ENCODE measurements around the gene PELI2.

Gene PELI2

DNA sequence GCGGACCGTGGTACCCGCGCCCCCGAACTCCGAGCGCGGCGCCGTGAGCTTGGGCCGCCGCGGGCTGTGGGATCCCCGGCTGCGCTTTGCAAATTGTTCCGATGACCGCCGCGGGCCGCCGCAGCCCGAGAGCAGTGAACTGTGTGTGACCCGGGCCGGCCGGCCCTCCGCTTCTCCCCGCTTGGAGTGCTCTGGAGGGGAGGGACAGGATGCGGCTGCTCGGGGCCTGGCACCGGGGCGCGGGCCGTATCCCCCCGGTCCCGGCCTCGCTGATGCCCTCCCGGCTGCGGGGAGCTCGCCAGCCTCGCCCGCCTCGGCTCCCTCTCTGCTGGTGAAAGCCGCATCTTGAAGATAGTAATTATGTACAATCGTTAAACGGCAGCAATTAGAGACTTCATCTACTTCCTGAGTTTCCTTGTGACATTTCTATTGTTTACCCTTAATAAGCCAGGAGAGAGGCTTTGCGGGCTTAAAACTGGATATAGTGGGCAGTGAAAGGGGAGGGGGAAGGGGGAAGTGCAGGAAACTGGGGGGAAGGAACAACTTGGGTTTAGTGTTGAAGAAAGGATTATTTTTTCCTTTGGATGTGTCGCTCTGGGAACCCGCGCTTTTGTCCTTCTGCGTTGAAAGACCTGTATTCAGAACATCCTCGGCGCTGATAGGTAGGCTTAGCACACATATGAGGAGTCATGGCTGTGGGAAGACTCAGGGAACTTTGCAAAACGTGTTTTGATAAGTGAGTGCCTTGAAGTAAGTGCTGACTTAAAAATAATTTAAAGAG lies 1.2 kb downstream of the PELI2 start:
- DNase-seq (ENCODE audit: low read depth, low spot score): no peak

DNA sequence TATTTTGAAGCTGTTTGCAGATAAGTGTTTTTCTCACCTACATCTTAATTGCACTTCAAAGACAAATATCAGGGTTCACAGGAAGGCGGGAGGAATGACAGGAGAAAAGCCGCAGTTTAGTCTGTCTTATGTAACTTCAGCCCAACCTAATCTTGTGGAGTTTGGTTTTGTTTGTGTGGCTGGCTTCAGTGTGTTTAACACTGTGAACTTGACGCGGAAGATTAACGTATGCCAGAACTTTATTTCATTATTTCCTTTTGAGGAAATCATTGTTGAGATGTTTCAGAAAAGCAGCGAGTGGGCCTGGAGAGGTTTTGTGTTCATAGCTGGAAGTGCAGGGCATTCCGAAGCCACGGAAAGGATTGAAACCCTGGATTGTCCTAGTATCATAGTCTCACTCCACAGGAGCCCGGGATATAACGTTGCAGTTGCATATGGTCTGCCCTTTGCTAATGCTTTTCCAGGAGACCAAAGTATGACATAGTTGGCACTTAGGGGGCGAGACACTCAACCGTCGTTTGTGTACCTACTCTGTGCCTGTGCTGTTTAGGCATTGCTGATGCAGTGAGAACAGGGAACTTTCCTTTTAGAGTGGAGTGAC lies 2.0 kb downstream of the PELI2 start:
- DNase-seq (ENCODE audit: low read depth, low spot score): no peak

GRCh38 chr14:56121816-56122215 lies 3.6 kb downstream of the PELI2 start:
- DNase-seq (ENCODE audit: low read depth, low spot score): no peak

DNA sequence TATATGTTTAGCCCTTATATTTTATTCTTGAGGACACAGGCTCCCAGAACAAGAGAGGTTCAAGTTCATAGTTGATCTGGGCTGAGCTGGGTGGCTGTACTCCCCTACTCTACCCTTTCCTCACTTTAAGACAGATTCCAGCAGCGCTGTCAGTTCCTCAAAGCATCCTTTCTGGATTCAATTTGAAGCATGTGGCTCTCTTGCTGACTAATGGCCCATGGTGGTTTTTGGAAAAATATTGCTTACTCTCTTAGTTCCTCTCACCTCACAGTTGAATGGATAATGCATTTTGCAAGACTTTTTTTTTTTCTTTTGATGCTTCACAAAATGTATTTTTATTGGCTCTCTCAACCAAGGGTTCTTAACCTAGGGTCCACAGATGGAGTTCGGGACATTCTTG lies 4.1 kb downstream of the PELI2 start:
- no peak for DNase-seq (ENCODE audit: low read depth, low spot score)

GRCh38 chr14:56124327-56124726 lies 6.1 kb downstream of the PELI2 start:
- DNase-seq (ENCODE audit: low read depth, low spot score): no peak

DNA sequence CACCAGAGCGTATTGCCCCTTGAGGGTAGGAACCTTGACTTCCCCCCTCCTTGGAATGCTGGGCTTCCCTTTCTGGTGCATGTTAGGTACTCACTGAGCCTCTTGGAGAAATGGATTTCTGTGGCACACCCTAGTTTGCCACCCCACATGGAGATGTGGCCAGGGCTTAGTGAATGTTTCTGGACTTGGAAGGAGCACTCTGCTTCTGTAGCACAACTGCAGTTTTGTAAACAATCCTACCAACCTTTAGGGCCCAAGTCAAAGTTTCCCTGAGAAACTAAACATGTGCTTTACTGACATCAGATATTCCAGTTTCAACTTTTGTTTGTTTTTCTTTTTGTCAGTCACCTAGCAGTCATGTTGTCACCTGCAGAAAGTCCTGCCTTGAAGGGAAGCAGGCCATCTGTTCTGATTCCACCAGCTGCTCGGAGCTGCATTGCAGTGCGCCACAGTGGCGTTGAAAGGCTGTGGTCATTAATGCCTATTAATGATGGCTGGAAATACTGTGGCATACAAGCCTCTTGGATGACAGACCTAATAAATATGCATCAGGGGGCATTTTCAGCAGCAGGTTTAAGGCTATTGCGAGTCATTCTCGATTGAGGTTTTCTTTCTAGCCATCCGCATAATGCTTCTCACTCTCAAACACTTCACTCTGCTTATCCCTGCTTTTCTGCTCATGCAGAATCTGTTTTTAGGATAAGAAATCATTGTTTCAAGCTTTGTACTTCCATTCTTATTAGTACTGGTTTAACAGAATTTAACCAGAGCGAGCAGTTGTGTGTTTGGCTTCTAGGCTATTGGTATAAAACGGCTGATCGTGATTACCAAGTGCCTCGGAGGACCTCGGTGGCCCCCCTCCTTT lies 7.8 kb downstream of the PELI2 start:
- no peak for DNase-seq (ENCODE audit: low read depth, low spot score)

DNA sequence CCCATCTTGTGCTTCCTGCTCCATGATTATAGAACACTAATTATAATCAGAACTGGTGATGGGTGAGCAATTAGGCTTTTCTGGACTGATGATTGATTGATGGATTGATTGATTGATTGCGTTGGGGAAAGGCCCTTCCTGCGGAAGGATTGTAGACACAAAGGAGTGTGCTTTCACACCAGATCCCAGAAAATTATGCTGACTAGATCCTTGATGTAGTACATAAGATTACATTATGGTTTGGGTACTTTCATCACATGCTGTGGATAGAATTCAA lies 8.4 kb downstream of the PELI2 start:
- no peak for DNase-seq (ENCODE audit: low read depth, low spot score)

GRCh38 chr14:56127156-56127555 lies 8.9 kb downstream of the PELI2 start:
- no peak for DNase-seq (ENCODE audit: low read depth, low spot score)

DNA sequence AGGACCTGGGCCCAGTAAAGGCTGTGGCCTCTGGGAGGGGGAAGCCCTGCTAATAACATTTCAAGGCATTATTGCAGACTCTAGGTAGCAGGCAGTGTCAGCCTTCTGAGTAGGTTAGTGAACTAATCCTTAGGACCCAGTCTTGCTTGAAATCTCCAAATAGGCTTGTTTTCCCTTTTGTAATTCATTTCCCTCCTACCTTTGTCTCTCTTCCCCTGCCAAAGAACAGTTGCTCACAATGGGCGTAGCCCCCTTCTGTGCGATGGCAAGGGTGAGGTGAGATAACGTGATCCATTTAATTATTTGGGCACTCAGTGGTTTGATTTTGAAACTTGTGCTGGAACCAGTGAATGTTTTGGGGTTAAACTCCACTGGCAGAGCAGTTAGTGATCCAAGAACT lies 10.9 kb downstream of the PELI2 start:
- no peak for DNase-seq (ENCODE audit: low read depth, low spot score)

DNA sequence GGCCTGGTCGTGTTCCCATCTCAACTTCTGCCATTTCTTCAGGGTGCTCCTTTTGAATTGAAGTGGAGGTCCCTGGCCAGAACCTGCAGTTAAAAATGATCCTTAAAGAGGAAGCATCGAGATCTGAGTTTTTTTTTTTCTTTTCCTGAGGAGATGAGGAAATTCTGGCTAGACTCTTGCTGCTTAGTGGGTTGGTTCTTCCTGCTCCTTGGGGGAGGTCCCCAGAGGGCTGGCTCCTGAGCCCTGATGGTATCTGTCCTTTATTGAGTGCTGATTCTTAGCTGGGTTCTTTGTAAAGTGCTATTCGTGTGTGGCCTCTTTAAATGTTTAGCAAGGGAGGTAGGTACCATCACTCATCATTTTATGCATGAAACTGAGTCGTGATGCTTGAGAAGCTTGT lies 11.7 kb downstream of the PELI2 start:
- no peak for DNase-seq (ENCODE audit: low read depth, low spot score)

- no peak for DNase-seq (ENCODE audit: low read depth, low spot score)
These were observed 13.0 kb downstream of the PELI2 start for GRCh38 chr14:56131004-56131864.

- no peak for DNase-seq (ENCODE audit: low read depth, low spot score)
These were observed 13.9 kb downstream of the PELI2 start for GRCh38 chr14:56131865-56132833.

- DNase-seq (ENCODE audit: low read depth, low spot score): no peak
These were observed 15.3 kb downstream of the PELI2 start for GRCh38 chr14:56133547-56133946.

DNA sequence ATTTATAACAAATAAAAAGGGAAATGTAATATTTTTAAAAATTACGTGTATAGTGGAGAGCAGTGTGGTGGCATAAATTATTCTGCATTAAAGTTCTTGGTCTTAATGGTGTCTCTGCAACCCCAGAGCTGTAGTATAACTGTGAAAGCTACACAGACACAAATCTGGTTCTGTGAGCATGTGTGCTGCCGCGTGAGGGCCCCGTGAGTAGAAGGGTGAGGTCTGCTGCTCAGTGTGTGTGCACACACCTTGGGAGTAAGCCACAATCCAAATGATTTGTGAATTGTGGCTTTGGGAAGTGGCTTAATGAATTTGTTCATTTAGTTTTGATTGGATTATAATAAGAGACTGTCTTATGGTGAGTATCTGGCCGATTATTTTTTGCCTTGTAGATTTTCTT lies 16.8 kb downstream of the PELI2 start:
- DNase-seq (ENCODE audit: low read depth, low spot score): no peak

- no peak for DNase-seq (ENCODE audit: low read depth, low spot score)
These were observed 17.5 kb downstream of the PELI2 start for GRCh38 chr14:56135668-56136067.

DNA sequence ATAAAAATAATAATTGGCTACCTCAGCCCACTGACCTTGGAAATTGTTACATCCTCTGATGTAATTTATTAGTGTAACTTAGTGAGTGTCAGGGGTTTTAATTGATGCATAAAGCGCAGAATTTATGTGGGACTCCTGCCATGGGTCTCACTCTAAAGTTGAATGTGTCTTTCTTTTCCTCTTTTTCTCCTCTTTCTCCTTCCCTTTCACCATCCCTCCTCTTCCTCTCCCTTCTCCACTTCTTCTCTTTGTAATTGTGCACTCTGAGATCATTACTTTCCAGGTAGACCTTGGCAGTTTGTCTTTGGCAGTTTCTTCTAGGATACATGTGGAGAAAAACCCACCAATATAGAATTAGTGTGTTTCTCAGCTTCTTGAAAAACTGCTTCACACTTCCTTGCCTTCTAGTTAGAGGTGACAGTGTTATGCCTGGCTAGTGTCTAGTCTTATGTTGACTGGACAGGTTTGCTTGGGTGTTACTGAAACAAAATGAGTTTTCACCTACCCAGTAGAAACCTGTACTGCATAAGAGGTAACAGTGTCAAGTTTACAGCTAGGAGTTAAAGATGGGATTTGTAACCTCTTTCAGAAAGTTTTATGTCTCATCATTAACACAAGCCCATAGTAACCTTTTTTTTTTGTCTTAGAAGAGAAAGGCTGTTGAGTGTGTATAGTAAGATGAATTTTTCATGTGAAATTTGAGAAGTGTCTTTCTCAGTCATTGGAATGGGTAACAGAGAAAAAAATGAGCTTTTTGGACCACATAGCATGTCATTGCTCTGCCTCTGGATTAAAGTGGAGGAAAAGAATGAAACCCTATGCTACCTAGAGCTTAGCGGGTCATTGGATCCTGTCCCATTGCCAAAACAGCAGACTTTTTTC lies 18.6 kb downstream of the PELI2 start:
- DNase-seq (ENCODE audit: low read depth, low spot score): no peak

DNA sequence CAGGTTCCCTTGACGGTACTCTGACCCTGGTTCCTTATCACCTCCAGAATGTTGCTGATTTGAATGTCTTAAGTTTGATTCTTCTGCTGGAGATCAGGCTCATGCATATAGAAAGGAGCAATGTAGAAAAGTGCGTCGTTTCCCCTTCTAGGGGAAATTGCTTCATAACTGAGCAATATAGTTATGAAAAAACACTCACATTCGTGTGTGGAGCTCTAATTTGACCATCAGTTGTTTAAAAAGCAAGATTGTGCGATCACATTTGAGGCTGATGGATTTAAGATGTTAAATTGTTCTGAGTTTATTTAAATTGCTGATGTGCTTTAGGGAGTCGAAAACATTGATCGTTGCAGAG lies 19.2 kb downstream of the PELI2 start:
- no peak for DNase-seq (ENCODE audit: low read depth, low spot score)

DNA sequence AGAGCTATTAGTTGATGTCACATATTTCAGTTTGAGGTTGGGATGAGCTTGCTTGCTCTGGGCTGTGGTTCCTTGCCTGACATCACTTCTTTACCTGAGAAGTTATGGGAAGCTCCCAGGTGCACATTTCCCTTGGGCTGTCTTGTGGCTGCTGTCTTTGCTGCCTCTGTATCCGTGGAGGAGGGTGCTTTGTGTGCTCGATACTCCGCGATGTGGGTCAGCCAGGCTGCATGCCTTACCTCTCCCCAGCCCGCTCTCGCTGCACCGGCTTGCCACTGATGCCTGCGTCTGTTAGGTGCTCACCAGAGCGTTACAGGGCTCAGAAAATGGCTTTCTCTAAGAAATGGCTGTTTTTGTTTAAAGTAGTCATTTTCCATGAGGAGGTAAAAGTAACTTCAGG lies 19.6 kb downstream of the PELI2 start:
- DNase-seq (ENCODE audit: low read depth, low spot score): no peak

DNA sequence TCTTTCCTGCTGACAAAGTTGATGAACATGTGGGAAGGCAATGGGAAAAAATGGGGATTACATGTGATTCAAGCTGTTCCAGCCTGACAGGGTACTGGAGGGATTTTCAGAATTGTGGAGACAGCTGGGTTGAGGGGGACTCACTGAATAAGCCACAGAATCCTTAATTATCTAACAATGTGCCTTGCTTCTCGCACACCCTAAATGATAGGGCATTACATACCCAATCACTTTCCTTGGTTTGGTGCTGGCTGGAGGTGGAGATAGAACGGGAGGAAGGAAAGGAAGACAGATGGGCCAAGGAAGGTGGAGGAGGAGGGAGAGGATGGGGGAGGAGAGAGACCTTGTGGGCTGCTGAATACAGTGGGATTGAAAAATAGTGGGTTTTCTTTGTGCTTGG lies 20.7 kb downstream of the PELI2 start:
- no peak for DNase-seq (ENCODE audit: low read depth, low spot score)

- DNase-seq (ENCODE audit: low read depth, low spot score): no peak
These were observed 24.1 kb downstream of the PELI2 start for GRCh38 chr14:56142314-56142713.

All from iPS DF 19.7 (cell line).